Fibroblast of mammary gland (primary cell): ENCODE measurements around the gene ATXN1L.
"Not testable (repeated sequence)": the region's sequence is repeated elsewhere in the genome, so short reads cannot be mapped to it uniquely, and the experiment has no call there.

Experiments
- DNase-seq: peaks from one replicate; pipeline ENCODE4 v3.0.0-alpha.2; 2010; ENCODE audit warnings: low read depth
- H3K4me3 ChIP-seq: 2 replicates; pipeline ENCODE4 v1.5.1; 2011; ENCODE audit warnings: low read depth, mild to moderate bottlenecking, low read length, moderate library complexity; ENCODE audit not compliant: control insufficient read depth
- CTCF ChIP-seq: conservative IDR thresholded peaks from 2 replicates; pipeline ENCODE4 v1.5.1; 2011; ENCODE audit warnings: low read depth, low read length, inconsistent platforms; ENCODE audit not compliant: control insufficient read depth, insufficient read depth

The ATXN1L gene

DNA sequence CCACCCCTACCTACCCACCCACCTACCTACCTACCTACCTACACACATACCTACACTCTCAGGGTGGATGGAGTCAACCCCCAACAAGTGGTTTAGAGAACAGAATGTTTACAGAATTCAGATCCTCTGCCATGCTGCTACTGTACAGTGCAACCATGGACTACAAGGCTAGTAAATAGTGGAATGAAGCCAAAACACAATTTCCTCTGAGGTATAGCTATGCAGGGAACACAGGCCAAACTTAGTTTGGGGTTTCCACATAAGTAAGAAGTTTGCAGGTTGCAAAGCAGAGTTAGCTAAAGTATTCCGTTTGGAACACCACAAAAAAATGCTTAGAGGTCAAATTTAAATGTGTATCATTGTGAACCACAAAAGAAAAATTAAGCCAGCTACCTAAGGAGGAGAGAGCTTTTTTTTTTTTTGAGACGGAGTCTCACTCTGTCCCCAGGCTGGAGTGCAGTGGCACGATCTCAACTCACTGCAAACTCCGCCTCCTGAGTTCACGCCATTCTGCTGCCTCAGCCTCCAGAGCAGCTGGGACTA is 34.4 kb upstream of the ATXN1L start:
- TF ChIP-seq CTCF, result no peak
- no peak overlapping the region for H3K4me3 ChIP-seq
- no peak for DNase-seq

- not testable (repeated sequence) for DNase-seq, H3K4me3 ChIP-seq
Measured at GRCh38 chr16:71817155-71817500, 28.6 kb upstream of the ATXN1L start.

DNA sequence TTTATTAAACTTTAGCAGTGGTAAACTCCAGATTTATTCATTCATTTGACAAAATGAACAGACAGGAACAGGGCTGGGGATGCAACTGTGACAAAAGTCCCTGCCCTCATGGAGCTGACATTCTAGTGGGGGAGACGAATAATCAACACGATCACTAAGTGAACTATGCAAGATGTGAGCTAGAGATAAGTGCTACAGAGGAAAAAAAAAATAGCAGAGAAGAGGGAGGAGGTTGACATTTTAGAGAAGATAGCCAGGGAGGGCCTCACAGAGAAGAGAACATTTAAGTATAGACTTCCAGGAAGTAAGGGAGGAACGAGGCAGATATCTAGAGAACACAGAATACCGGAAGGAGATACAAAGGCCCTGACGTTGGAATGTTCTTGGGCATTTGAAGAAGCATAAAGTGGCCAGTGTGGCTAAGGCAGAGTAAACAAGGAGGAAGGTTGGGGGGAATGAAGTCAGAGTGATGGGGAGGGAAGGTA is 19.2 kb upstream of the ATXN1L start:
- H3K4me3 ChIP-seq, result no peak overlapping the region
- no peak for DNase-seq
- TF ChIP-seq CTCF, result no peak

DNA sequence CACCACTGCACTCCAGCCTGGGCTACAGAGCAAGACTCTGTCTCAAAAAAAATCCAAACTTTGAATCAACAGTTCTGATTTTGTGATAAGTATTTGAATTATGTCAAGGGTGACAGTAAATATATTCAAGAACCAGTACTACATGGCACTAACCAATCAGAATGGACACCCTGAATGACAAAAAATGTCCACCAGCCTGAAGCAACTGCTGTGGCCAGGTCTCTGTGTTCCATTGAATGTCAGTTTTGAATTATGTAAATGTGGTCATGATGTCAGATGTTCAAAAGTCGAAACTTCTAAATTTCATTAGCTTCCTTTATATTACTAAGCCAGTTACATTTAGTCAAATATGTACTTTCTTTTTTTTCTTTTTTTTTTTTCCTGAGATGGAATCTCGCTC is 15.4 kb upstream of the ATXN1L start:
- DNase-seq, result no peak
- no peak for TF ChIP-seq CTCF
- H3K4me3 ChIP-seq, result no peak overlapping the region

DNA sequence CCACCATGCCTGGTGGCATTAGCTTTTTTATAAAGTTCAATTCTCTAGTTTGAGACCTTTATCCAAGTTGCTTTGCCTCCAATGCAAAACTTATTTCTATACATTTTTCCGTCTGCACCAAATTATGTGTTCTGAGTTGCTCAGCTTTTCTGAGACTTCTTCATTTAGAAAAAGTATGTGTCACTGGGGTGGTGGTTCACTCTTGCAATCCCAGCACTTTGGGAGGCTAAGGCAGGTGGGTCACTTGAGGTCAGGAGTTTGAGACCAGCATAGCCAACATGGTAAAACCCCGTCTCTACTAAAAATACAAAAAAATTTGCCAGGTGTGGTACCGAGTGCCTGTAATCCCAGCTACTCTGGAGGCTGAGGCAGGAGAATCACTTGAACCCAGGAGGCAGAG is 14.1 kb upstream of the ATXN1L start:
- H3K4me3 ChIP-seq, DNase-seq: not testable (repeated sequence)

- not testable (repeated sequence) for H3K4me3 ChIP-seq, DNase-seq
Measured at GRCh38 chr16:71832112-71832511, 13.7 kb upstream of the ATXN1L start.

GRCh38 chr16:71834291-71834690 is 11.5 kb upstream of the ATXN1L start:
- no peak for TF ChIP-seq CTCF
- no peak overlapping the region for H3K4me3 ChIP-seq
- no peak for DNase-seq

DNA sequence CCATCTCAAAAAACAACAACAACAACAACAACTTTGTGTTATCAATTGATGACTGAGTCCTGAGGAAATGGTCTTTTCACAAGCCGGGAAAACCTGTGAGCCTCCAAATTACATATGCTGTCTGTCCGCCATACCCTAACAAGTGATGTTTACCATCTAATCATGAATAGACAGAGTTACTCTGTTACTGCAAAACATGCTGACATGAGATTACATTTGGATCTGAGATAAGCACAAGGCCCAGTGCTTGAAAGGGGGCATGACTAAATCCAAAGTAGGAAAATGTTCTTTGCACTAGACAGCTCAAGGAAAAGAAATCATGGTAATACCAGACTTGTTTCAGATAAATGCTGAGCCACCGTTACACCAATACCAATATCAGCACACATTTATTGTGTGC is 8.6 kb upstream of the ATXN1L start:
- no peak overlapping the region for H3K4me3 ChIP-seq
- no peak for DNase-seq
- TF ChIP-seq CTCF, result no peak

DNA sequence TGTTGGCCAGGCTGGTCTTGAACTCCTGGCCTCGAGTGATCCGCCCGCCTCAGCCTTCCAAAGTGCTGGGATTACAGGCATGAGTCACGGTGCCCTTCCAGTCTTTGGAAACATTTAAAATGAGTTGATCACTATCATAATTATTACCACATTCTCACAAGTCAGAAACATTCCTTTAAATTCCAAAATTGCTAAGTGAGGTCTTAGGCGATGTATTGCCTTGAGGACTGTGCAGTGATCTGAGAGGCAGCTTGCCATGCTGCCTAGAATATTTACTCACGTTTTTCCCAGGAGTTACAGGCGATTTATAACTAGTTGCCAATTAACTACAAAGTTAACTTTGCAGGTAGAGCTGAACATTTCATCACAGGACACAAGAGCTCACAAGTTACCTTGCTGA is 5.7 kb upstream of the ATXN1L start:
- H3K4me3 ChIP-seq, result no peak overlapping the region
- DNase-seq, result peak; percentile 43
- no peak for TF ChIP-seq CTCF
